ENCODE measurements around the gene CCDC142.

- TF ChIP-seq GATA1 (IDR thresholded peaks at IDR 0.05; ENCODE audit: low read depth, low read length) (no peak), POLR2A (IDR thresholded peaks at IDR 0.05; ENCODE audit: low read length) (no peak)
These were observed 21.4 kb downstream of the CCDC142 start for GRCh38 chr2:74461187-74462053.
